Vagina (tissue), 2 donors: Measurements from ENCODE around the gene NCS1.

ENCODE experiments used
- POLR2A ChIP-seq, 2 donors: fragments of 450-650 bp; IDR thresholded peaks; one replicate each; pipeline ENCODE4 v1.6.1; 2017; ENCODE audit warnings: antibody characterized with exemption in 2 of 2, mild to moderate bottlenecking in 2 of 2, moderate library complexity in 2 of 2
- POLR2AphosphoS5 ChIP-seq, 2 donors: sonication (generic); formaldehyde crosslinking; IDR thresholded peaks; one replicate each; pipeline ENCODE4 v1.9.0; 2017; ENCODE audit warnings: antibody characterized with exemption in 2 of 2, mild to moderate bottlenecking in 2 of 2, low read depth in 1 of 2; ENCODE audit not compliant: insufficient read depth in 1 of 2

DNA sequence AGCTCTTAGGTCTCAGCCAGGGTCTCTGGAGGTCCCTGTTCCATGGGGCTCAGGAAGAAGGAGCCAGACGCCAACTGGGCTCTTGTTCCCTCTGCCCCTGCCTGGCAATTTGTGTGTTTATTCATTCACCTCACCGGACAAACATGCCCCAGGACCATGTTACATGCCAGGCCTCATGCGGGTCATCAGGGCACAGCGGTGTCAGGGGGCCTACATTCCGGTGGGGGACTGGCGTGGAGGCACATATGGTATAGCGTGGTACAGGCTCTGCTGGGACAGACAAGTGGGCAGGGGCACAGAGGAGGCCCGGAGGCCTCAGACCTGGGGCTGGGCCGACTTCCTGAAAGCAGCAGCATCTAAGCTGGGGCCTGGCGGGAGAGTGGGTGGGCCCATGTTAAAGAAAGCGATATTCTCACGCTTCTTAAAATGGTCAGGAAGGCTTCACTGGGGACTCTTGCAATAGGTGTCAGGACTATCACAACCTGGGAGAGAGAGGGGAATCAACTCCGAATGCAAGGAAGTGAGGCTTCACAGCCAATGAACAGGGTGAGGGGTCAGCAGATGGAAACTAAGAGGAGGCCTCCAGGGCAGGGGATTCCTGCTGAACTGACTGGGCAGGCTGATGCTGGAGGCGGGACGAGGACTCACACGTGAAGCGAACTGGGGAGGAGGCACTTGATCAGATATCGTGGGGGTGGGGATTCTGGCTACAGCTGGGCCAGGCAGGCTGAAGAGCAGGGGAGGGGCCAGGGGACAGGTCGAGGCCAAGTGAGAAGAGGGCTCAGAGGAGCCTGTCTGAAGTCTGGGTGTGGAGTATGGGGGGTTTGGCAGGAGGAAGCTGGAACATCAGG lies 41.9 kb downstream of the NCS1 start:
- no peak for TF ChIP-seq POLR2A (IDR thresholded peaks at IDR 0.05)
- no peak for TF ChIP-seq POLR2AphosphoS5 (IDR thresholded peaks at IDR 0.05; ENCODE audit: insufficient read depth in 1 of 2, low read depth in 1 of 2)
